Measurements from ENCODE around the gene SLC43A3.

DNA sequence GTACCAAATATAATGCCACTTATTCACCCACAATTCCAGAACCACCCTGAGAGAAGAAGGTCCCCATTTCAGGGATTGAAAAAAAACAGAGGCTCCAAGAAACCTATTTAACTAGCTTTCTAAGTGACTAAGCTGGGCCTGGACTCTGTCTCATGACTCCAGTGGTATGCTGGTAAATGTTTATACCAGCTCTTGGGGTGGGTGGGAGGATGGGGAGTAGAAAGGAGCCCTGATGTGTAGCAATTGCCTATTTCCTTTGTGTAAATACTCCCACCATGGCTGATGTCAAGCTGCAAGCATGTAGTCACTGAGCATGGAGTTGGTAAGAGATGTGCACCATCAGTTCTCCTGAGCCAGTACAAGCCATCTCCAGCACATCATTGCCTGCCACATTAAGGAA, 48.7 kb downstream of the SLC43A3 start:
- TF ChIP-seq, protein P1, sequence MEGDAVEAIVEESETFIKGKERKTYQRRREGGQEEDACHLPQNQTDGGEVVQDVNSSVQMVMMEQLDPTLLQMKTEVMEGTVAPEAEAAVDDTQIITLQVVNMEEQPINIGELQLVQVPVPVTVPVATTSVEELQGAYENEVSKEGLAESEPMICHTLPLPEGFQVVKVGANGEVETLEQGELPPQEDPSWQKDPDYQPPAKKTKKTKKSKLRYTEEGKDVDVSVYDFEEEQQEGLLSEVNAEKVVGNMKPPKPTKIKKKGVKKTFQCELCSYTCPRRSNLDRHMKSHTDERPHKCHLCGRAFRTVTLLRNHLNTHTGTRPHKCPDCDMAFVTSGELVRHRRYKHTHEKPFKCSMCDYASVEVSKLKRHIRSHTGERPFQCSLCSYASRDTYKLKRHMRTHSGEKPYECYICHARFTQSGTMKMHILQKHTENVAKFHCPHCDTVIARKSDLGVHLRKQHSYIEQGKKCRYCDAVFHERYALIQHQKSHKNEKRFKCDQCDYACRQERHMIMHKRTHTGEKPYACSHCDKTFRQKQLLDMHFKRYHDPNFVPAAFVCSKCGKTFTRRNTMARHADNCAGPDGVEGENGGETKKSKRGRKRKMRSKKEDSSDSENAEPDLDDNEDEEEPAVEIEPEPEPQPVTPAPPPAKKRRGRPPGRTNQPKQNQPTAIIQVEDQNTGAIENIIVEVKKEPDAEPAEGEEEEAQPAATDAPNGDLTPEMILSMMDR (IDR thresholded peaks at IDR 0.05; ENCODE audit: low read depth, low read length, poor library complexity, severe bottlenecking) = no peak
- no peak for TF ChIP-seq EZH2phosphoT487 (IDR thresholded peaks at IDR 0.05; ENCODE audit: borderline replicate concordance, low read length)

Measured in DOHH2 (cell line).